ENCODE data around the gene CDC123.
"Not testable (repeated sequence)": the region's sequence is repeated elsewhere in the genome, so short reads cannot be mapped to it uniquely, and the experiment has no call there.

CDC123 gene

DNA sequence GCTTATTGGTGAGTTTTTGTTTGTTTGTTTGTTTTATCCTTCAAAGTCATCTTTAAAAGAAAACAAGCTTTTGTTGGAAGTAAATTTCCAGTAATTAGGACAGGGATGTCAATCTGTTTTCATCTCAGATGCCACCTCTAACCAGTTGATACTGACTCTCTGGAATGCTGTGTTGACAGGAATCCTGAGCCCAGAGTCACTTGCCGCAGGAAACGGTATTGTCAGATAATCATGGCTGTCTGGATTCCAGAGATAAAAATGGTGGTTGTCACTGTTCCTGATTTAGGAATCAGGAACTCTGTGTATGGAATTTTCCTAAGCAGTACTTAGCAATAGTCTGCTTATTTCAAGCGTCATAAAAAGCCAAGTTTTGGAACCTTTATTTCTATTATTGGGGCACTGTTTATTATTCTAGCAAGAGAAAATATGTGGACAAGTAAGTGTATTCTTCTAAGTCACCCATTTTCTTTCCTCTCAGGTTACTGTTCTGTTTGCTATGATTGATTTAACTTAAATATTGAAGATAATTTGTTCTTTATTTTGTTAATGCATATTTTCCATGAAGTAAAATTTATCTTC is 39.2 kb downstream of the CDC123 start:
- Histone ChIP-seq H3K4me3 (no peak overlapping the region), H3K27me3 (no peaks in the 10 kb centered on the region), H3K36me3 (peaks cover 93 to 100% (median 97%) of the 10 kb centered on the region in 11 experiments), H4K20me1 (peaks cover 0 to 66% (median 36%) of the 10 kb centered on the region in 11 experiments; a peak in 20 of 22 replicates), H3K27ac (no peak overlapping the region), H3K4me2 (no peak overlapping the region), H3K9ac (no peak overlapping the region), H3K4me1 (peaks cover 0 to 6% (median 0%) of the 10 kb centered on the region in 10 experiments; a peak in 6 of 20 replicates), H3K9me3 (replicated peaks in 1 of 11) (no peaks in the 10 kb centered on the region)
- no peak for TF ChIP-seq Cebpa-rat (IDR thresholded peaks at IDR 0.05)

DNA sequence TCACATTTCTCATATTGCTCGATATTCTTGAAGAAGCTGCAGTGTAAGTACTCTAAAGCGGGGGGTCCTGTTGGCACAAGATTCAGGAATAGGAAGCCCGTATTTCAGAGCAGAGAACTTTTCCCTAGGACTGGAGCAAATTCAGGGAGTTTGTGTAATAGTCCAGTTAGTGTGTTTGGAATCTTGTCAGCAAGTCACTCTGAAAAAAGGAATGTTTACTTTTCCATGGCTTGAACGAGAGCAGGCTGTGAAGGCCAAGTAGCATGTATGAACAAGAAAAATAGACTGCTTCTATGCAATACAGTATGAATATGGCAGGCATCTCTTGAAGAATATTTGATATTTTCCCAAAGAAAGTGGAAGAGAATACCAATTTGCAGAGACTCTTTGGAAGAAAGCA is 39.8 kb downstream of the CDC123 start:
- no peak overlapping the region for H3K9ac ChIP-seq
- H3K4me2 ChIP-seq = no peak overlapping the region
- peaks cover 93 to 100% (median 97%) of the 10 kb centered on the region in 11 experiments for H3K36me3 ChIP-seq
- H3K4me1 ChIP-seq = peaks cover 0 to 12% (median 4%) of the 10 kb centered on the region in 10 experiments; a peak in 12 of 20 replicates
- peaks cover 4 to 66% (median 36%) of the 10 kb centered on the region in 11 experiments; a peak in 19 of 22 replicates for H4K20me1 ChIP-seq
- no peak overlapping the region for H3K4me3 ChIP-seq
- no peak overlapping the region for H3K27ac ChIP-seq
- no peaks in the 10 kb centered on the region for H3K27me3 ChIP-seq
- no peak for TF ChIP-seq Cebpa-rat (IDR thresholded peaks at IDR 0.05)
- no peaks in the 10 kb centered on the region for H3K9me3 ChIP-seq (replicated peaks in 1 of 11)

DNA sequence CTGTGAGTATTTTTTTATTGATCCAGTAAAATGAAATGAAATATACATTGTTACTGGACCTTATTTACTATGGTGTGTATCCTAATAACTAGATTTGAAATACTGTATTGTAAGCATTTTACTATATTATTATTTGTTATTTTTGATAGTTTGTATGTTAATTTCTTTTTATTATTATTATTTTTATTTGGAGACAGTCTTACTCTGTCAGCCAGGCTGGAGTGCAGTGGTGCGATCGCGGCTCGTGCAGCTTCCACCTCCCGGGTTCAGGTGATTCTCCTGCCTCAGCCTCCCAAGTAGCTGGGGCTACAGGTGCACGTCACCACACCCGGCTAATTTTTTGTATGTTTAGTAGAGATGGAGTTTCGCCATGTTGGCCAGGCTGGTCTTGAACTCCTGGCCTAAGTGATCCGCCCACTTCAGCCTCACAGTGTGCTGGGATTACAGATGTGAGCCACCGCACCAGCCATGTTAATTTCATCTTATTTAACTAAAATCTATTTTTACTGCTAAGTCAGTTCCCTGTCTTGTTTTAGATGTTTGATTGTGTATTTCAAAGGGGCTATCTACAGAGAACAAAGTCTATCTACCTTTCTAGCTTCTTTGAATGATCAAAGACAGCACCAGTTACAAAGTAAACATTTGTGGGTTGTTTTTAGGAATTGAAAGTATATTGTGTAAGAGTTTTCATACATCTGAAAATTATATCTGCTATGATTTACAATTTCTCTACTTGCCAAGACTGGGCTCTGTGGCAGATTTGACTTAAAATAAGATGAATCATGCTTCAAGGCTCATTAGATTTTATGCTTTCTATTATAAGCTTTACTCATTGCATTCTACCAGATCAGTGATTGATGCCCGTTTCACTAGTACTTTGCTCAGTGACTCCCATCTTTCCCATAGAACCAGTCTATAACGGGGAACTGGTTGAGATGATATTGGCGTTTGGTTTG is 41.6 kb downstream of the CDC123 start:
- no peak for TF ChIP-seq Cebpa-rat (IDR thresholded peaks at IDR 0.05)
- H3K4me2 ChIP-seq = no peak overlapping the region
- no peak overlapping the region for H3K27ac ChIP-seq
- H3K27me3 ChIP-seq = no peaks in the 10 kb centered on the region
- H3K4me1 ChIP-seq = peaks cover 8 to 30% (median 21%) of the 10 kb centered on the region in 10 experiments
- no peak overlapping the region for H3K4me3 ChIP-seq
- H3K36me3 ChIP-seq = peaks cover 76 to 100% (median 96%) of the 10 kb centered on the region in 11 experiments
- H3K9me3 ChIP-seq (replicated peaks in 1 of 11) = no peaks in the 10 kb centered on the region
- peaks cover 14 to 72% (median 47%) of the 10 kb centered on the region in 11 experiments; a peak in 20 of 22 replicates for H4K20me1 ChIP-seq
- H3K9ac ChIP-seq = no peak overlapping the region

DNA sequence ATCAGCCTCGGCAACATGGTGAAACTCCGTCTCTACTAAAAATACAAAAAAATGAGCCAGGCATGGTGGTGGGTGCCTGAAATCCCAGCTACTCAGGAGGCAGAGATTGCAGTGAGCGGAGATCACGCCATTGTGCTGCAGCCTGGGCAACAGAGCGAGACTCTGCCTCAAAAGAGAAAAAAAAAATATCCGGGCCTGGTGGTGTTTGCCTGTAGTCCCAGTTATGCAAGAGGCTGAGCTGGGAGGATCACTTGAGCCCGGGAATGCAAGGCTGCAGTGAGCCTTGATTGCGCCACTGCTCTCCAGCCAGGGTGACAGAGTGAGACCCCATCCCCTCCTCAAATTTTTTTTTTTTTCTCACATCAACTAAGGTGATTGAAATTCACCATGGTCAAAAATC is 42.8 kb downstream of the CDC123 start:
- Histone ChIP-seq H3K36me3 (peaks cover 66 to 99% (median 95%) of the 10 kb centered on the region in 11 experiments), H3K27me3 (no peaks in the 10 kb centered on the region)
- no peak for TF ChIP-seq Cebpa-rat (IDR thresholded peaks at IDR 0.05)

DNA sequence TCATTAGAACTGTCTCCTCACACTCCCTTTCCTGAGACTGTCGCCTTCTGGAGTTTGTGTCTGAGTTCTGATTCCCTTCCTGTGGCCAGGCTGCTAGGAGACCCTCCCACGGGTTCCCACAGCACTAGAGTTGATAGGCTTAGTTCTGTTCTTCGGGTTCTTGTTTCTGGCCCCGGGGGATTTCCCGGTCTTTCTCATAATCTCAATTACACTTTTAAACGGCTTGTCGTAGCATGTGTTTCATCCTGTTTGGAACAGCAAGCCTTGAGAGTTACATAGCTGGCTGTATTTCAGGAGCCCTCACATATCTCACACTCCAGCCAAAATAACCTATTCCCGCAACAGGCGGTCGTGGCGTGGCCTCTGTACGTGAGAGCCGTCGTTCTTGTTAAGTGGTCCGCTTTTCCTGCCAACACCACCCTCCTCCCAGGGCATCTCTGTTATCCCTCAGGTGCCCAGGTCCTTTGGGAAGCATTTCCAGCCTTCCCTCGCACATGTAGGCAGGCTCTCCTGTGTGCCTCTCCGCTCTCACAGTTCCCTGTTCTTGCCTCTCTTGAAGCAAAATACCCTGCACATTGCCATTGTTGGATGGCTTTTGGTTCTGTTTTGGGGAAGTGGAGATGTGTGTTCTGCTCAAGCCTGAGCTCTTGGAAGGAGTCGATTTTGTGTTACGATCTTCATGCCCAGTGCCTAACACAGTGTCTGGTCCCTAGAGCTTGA is 46.0 kb downstream of the CDC123 start:
- H3K27ac ChIP-seq = peak overlapping the region in 9 of 11 experiments; percentile 4 to 75 (median 62); a peak in 14 of 22 replicates
- H3K9ac ChIP-seq = peak overlapping the region in 3 of 11 experiments; percentile 11 to 48 (median 44); a peak in 5 of 22 replicates
- no peak for TF ChIP-seq Cebpa-rat (IDR thresholded peaks at IDR 0.05)
- H4K20me1 ChIP-seq = peaks cover 15 to 64% (median 57%) of the 10 kb centered on the region in 11 experiments; a peak in 21 of 22 replicates
- H3K27me3 ChIP-seq = no peaks in the 10 kb centered on the region
- peaks cover 66 to 99% (median 95%) of the 10 kb centered on the region in 11 experiments for H3K36me3 ChIP-seq
- H3K4me3 ChIP-seq = no peak overlapping the region
- H3K9me3 ChIP-seq (replicated peaks in 1 of 11) = no peaks in the 10 kb centered on the region
- H3K4me1 ChIP-seq = peaks cover 27 to 49% (median 41%) of the 10 kb centered on the region in 10 experiments
- H3K4me2 ChIP-seq = peak overlapping the region in 10 of 11 experiments; percentile 37 to 77 (median 62); a peak in 18 of 22 replicates

More for the DNA sequence above, 42.8 kb downstream of the CDC123 start:
- Histone ChIP-seq H3K9me3 (replicated peaks in 1 of 11) (no peaks in the 10 kb centered on the region), H3K4me2 (no peak overlapping the region), H3K9ac (no peak overlapping the region), H3K4me1 (peaks cover 21 to 42% (median 34%) of the 10 kb centered on the region in 10 experiments), H3K27ac (no peak overlapping the region), H4K20me1 (peaks cover 19 to 85% (median 52%) of the 10 kb centered on the region in 11 experiments; a peak in 21 of 22 replicates), H3K4me3 (no peak overlapping the region)

DNA sequence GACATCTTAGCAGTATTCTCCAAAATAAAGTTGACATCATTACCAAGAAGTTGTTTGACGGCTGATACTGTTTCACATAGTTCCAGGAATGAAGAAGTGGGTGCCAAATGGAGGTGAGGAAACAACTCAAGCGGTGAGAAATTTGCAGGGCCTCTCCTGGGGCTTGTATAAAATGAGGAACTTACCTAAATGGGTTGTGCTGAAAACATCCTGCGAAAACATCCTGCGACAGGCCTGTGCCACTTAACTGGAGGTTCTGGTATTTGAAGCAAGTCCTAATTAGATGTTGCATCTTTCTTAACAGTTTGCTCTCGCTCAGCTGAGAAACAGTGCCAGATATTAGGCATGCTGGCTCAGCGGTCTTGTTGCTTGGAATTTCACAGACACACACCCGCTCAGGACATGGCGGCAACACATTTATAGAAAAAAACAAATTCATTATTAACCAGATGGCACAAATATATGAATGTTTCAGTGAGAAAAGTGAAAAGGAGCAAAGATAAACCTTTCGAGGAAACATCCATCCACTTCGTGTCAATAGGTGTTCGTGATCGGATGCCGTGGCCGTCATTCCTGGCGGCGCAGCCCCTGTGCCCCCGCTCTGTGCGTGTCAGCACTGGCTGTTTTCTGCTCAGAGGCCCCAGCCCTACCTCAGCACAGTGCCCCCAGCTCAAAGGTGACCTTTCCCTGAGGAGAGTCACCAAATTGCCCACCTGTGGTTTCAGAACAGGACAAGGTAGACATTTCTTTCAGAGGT is 48.1 kb downstream of the CDC123 start:
- Histone ChIP-seq H3K4me3 (no peak overlapping the region), H4K20me1 (peaks cover 15 to 56% (median 46%) of the 10 kb centered on the region in 11 experiments; a peak in 21 of 22 replicates), H3K27ac (peak overlapping the region in 10 of 11 experiments; percentile 24 to 75 (median 60); a peak in 18 of 22 replicates), H3K4me2 (peak overlapping the region; percentile 37 to 77 (median 61); a peak in 20 of 22 replicates), H3K9ac (peak overlapping the region in 7 of 11 experiments; percentile 5 to 42 (median 24); a peak in 6 of 22 replicates), H3K4me1 (peaks cover 27 to 47% (median 41%) of the 10 kb centered on the region in 10 experiments), H3K27me3 (no peaks in the 10 kb centered on the region), H3K9me3 (replicated peaks in 1 of 11) (no peaks in the 10 kb centered on the region), H3K36me3 (peaks cover 66 to 99% (median 95%) of the 10 kb centered on the region in 11 experiments)
- no peak for TF ChIP-seq Cebpa-rat (IDR thresholded peaks at IDR 0.05)

DNA sequence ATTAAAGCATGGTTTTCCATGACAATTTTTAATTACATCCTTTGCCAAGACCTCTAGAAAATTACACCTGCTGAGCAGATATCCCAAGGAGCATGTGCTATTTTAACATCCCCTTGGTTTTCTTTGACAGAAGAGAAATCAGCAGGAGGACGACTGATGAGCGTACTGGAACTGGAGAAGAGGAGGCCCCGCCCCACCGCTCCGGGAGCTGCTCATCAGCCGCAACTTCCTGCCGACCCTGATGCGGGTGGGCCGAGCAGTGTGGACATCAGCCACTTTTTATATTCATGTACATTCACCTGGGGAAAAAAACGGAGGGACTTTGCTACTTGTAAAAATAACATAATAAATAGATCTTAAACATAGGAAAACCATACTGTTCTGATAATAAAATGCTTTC is 54.2 kb downstream of the CDC123 start:
- H3K27me3 ChIP-seq = no peaks in the 10 kb centered on the region
- no peak overlapping the region for H3K4me2 ChIP-seq
- no peaks in the 10 kb centered on the region for H3K4me1 ChIP-seq
- peaks cover 0 to 15% (median 0%) of the 10 kb centered on the region in 11 experiments; a peak in 5 of 22 replicates for H4K20me1 ChIP-seq
- H3K9me3 ChIP-seq (replicated peaks in 1 of 11) = no peaks in the 10 kb centered on the region
- no peak overlapping the region for H3K4me3 ChIP-seq
- no peak for TF ChIP-seq Cebpa-rat (IDR thresholded peaks at IDR 0.05)
- H3K27ac ChIP-seq = no peak overlapping the region
- peaks cover 62 to 84% (median 68%) of the 10 kb centered on the region in 11 experiments for H3K36me3 ChIP-seq
- H3K9ac ChIP-seq = no peak overlapping the region

DNA sequence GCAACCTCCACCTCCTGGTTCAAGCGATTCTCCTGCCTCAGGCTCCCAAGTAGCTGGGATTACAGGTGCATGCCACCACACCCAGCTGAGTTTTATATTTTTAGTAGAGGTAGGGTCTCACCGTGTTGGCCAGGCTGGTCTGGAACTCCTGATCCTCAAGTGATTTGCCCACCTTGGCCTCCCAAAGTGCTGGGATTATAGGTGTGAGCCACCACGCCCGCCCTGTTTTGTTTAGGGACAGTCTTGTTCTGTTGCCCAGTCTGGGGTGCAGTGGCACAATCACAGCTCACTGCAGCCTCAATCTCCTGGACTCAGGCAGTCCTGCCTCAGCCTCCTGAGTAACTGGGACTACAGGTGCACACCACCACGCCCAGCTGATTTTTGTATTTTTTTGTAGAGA is 54.7 kb downstream of the CDC123 start:
- not testable (repeated sequence) for H3K4me3 ChIP-seq; H3K27ac ChIP-seq; H3K27me3 ChIP-seq; H3K4me1 ChIP-seq; H3K4me2 ChIP-seq; H3K9me3 ChIP-seq (replicated peaks in 1 of 11); H3K9ac ChIP-seq
- peaks cover 0 to 10% (median 0%) of the 10 kb centered on the region in 11 experiments; a peak in 4 of 22 replicates for H4K20me1 ChIP-seq
- H3K36me3 ChIP-seq = peaks cover 57 to 79% (median 63%) of the 10 kb centered on the region in 11 experiments

Data from BLaER1 treated with 17β-estradiol and CSF1 and Interleukin-3, amounts not matched to agents 10 nM and 100 nM (cell line).